ENCODE measurements around the gene C16orf74.
A peak's percentile ranks its signal among the peaks of the same experiment; 100 is the strongest.

The C16orf74 gene

DNA sequence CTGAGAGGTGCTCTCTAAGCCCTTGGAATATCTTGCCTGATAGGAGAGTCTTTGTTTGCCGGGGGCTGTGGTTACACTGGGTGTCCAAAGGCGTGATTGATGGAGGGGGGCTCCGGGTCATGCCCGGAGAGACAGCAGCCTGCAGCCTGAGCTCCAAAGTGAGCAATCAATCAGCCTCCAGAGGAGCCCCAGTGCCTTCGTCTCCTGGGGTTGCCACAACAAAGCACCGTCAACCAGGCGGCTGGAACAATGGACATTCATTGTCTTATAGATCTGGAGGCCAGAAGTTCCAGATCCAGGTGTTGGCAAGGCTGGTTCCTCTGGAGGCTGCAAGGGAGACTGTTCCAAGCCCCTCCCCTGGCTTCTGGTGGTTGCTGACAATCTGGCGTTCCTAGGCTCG, 38.1 kb downstream of the C16orf74 start:
- H3K27ac ChIP-seq = no peak overlapping the region
- TF ChIP-seq, protein P1, sequence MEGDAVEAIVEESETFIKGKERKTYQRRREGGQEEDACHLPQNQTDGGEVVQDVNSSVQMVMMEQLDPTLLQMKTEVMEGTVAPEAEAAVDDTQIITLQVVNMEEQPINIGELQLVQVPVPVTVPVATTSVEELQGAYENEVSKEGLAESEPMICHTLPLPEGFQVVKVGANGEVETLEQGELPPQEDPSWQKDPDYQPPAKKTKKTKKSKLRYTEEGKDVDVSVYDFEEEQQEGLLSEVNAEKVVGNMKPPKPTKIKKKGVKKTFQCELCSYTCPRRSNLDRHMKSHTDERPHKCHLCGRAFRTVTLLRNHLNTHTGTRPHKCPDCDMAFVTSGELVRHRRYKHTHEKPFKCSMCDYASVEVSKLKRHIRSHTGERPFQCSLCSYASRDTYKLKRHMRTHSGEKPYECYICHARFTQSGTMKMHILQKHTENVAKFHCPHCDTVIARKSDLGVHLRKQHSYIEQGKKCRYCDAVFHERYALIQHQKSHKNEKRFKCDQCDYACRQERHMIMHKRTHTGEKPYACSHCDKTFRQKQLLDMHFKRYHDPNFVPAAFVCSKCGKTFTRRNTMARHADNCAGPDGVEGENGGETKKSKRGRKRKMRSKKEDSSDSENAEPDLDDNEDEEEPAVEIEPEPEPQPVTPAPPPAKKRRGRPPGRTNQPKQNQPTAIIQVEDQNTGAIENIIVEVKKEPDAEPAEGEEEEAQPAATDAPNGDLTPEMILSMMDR (IDR thresholded peaks at IDR 0.05) = no peak
- no peak for TF ChIP-seq ZFX (IDR thresholded peaks at IDR 0.05; ENCODE audit: borderline replicate concordance)

DNA sequence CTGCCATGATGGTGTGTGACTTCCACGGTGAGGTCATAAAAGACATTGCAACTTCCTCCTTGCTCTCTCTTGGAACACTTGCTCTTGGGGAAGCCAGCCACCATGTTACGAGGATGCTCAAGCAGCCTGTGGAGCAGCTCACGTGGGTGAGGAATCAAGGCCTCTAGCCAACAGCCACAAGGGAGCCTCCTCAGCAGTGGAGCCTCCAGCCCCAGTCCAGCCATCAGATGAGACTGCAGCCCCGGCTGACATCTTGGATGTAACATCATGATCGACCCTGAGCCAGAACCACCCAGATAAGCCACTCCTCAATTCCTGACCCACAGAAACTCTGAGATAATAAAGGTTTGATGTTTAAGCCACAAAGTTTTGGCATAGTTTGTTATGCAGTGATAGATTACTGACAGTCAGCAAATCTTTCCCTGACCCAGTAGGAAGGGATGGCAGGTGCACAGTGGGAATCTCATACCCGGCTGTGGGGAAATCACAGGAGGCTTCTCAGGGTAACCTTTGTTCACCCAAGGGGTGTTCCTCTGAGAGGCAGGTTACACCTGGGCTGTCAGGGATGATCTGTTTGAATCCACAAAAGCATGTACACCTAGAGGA, 38.8 kb downstream of the C16orf74 start:
- TF ChIP-seq, protein P1 (IDR thresholded peaks at IDR 0.05) = no peak
- no peak for TF ChIP-seq ZFX (IDR thresholded peaks at IDR 0.05; ENCODE audit: borderline replicate concordance)
- H3K27ac ChIP-seq = no peak overlapping the region

DNA sequence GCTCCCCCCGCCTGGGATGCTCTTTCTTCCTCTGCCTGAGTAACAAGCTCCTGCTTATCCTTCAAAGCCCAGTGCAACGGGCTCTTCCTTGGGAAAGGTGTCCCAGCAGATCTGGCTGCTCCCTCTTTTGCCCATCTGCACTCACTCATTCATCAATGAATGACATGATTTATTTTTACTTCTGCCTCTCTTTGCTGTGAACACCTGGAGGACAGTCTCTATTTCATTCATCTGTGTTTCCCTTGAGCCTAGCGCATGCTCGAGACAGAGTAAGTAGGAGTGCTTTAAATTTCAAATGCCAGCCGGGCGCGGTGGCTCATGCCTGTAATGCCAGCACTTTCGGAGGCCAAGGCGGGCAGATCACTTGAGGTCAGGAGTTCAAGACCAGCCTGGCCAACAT, 40.2 kb downstream of the C16orf74 start:
- no peak for TF ChIP-seq ZFX (IDR thresholded peaks at IDR 0.05; ENCODE audit: borderline replicate concordance)
- TF ChIP-seq, protein P1 (IDR thresholded peaks at IDR 0.05) = no peak
- H3K27ac ChIP-seq = no peak overlapping the region

DNA sequence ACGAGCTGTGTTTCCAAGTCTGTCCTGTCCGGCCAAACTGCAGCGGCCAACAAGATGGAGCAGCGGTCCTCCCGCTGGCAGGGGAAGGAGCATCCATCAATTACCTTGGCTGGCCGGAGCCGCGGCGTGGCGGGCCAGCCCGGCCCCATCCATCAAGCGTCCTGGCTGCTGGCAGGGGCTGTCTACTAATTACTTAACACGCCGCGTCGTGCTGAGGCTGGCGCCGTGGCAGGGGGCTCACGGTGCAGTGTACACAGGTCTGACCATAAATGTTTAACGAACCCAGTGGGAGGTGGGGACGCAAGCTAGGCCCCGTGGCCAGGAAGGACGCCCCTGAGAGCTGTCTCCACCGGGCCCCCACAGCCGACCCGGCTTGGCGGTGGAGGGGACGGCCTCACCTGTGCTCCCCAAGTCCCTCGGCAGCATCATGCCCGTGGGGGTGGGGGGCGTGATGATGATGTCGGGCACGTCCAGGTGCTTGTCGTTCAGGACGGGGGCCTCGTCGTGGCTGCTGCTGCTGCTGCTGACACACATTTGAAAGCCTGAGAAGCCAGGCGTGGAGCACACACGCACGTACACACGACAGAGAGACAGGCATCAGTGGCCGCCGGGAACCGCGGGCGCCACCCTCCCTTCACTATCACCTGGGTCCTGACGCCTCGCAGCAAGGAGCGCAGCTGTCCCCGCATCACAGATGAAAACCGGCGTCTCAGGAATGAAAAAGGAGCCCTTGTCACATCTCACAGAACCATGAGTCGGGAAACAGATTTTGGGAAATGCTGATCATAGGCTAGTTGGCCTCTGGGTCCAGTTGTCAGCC, 40.9 kb downstream of the C16orf74 start:
- TF ChIP-seq ZFX (IDR thresholded peaks at IDR 0.05; ENCODE audit: borderline replicate concordance) = no peak
- TF ChIP-seq, protein P1 (IDR thresholded peaks at IDR 0.05) = no peak
- H3K27ac ChIP-seq = no peak overlapping the region

DNA sequence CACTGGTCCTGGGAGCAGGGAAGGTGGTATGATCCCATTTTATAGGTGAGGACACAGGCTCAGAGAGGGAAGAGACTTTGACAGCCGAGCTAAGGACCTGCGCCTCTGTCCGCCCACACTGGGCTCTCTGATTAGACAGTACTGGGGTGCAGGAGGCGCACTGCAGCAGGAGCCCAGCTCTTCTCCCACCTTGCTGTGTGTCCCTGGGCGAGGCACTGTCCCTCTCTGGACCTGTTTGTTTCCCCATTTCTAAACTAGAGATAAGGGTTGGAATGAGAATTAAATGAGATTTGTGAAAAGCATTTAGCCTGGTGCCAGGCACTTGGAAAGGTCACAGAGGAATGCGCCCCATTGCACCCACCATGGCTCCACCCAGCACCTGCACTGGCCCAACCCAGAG, 42.6 kb downstream of the C16orf74 start:
- TF ChIP-seq, protein P1 (IDR thresholded peaks at IDR 0.05) = no peak
- no peak for TF ChIP-seq ZFX (IDR thresholded peaks at IDR 0.05; ENCODE audit: borderline replicate concordance)
- no peak overlapping the region for H3K27ac ChIP-seq

DNA sequence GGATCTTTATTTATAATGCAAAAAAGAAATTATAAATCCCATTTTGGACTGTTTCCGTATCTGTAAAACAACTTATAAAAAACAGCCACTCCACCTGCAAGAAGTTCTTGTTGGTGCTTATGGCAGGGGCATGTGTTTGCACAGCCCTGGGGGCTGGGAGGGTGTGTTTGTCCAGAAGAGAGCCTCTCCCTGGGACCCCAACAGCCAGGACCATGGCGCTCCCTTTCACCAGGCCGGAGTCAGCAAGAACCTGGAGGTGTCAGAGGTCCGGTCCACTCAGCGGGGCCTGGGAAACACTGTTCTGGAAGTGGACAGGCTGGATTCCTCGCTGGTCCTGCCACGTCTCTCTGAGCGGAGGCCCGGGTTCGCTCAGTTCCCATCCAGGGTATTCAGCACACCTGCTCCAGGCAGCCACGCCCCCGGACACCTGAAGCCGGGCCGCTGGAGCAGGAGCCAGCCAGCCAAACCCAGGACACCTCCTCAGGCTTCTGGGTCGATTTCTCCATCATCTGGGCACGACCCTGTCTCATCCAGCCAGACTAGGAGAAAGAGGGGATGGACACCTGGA, 43.3 kb downstream of the C16orf74 start:
- H3K27ac ChIP-seq = peak overlapping the region; percentile 37; the same call in 1 of the 2 replicates
- TF ChIP-seq, protein P1 (IDR thresholded peaks at IDR 0.05) = no peak
- TF ChIP-seq ZFX (IDR thresholded peaks at IDR 0.05; ENCODE audit: borderline replicate concordance) = no peak

Data from 22Rv1 (cell line).